Fibroblast of mammary gland (primary cell): ENCODE data around the gene KCNAB1.
A peak's percentile ranks its signal among the peaks of the same experiment; 100 is the strongest.

Experiments used
- DNase-seq: peaks from one replicate; pipeline ENCODE4 v3.0.0-alpha.2; 2010; ENCODE audit warnings: low read depth
- H3K4me3 ChIP-seq: 2 replicates; pipeline ENCODE4 v1.5.1; 2011; ENCODE audit warnings: low read depth, mild to moderate bottlenecking, low read length, moderate library complexity; ENCODE audit not compliant: control insufficient read depth
- TF ChIP-seq, protein P1 (sequence below): conservative IDR thresholded peaks from 2 replicates; pipeline ENCODE4 v1.5.1; 2011; ENCODE audit warnings: low read depth, low read length, inconsistent platforms; ENCODE audit not compliant: control insufficient read depth, insufficient read depth

Gene KCNAB1

DNA sequence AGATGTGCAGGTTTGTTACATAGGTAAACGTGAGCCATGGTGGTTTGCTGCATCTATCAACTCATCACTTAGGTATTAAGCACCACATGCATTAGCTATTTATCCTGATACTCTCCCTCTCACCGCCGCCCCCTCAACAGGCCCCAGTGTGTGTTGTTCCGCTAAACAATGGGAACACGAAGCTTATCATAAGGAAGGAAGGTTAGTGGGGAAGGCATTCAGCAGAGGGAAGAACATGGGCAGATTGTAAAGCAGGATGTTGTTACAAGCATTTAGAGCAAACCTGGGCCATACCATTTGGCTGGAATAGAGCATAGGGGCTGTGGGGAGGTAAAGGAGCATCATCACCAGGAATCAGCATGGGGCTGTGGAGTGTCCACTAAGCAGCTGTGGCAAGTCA is 322.7 kb downstream of the KCNAB1 start:
- no peak for DNase-seq
- TF ChIP-seq, protein P1, sequence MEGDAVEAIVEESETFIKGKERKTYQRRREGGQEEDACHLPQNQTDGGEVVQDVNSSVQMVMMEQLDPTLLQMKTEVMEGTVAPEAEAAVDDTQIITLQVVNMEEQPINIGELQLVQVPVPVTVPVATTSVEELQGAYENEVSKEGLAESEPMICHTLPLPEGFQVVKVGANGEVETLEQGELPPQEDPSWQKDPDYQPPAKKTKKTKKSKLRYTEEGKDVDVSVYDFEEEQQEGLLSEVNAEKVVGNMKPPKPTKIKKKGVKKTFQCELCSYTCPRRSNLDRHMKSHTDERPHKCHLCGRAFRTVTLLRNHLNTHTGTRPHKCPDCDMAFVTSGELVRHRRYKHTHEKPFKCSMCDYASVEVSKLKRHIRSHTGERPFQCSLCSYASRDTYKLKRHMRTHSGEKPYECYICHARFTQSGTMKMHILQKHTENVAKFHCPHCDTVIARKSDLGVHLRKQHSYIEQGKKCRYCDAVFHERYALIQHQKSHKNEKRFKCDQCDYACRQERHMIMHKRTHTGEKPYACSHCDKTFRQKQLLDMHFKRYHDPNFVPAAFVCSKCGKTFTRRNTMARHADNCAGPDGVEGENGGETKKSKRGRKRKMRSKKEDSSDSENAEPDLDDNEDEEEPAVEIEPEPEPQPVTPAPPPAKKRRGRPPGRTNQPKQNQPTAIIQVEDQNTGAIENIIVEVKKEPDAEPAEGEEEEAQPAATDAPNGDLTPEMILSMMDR: no peak
- no peak overlapping the region for H3K4me3 ChIP-seq

DNA sequence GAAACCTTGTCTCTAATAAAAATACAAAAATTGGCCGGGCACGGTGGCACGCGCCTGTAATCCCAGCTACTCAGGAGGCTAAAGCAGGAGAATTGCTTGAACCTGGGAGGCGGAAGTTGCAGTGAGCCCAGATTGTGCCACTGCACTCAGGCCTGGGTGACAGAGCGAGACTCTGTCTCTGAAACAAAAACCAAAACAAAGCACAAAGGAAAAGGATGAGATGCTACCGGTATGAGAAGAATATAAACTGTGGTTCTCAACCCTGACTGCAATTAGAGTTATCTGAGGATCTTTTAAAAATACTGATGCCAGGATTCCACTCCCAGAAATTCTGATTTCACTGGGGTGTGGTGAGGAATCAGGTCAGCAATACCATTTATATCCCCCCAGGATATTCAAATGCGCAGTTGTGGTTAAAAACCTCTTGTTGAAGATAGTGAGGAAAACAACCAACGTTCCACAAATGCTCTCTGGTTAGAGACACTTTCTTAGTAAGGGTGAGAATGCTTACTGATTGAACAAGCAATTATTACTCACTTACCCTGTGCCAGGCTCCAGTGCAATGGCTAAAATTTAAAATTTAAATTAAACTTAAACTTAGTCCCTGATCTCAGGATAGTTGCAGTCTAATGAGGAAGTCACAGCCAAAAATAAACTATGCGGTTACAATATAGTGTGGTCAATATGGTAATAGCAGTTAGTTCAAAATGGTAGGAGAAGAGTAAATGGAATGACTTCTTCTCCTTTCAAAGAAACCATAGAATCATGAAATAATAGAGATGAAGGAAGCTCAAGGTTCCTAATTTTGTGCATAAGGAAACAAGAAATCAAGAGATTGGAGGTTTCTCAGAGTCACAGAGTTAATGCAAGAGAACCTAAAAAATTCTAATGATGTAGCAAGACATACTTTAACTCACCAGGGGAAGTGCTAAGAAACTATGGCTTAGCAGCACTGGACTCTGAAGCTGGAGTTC is 325.0 kb downstream of the KCNAB1 start:
- H3K4me3 ChIP-seq: no peak overlapping the region
- TF ChIP-seq, protein P1: no peak
- DNase-seq: no peak

DNA sequence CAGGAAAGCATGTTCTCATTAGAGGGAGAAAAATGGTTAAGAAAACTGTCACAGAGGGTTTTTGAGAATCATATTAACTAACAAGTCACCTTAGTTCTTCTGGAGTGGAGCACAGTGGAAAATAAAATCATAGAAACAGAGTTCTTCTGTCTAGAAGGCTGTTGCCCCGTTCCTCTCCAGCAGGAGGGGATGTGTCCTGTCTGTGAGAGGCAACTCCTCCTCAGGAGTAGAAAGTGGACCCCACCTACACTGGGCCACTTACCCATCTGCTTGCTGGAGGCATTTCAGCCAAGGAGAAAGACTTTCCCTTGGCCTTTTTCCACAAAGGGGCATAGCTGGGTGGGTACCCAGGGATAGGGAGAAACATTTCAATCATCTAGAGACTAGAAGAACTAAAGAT is 327.9 kb downstream of the KCNAB1 start:
- no peak overlapping the region for H3K4me3 ChIP-seq
- DNase-seq: peak; percentile 62
- TF ChIP-seq, protein P1: peak; percentile 78

- no peak overlapping the region for H3K4me3 ChIP-seq
- peak; percentile 55 for DNase-seq
- TF ChIP-seq, protein P1: peak; percentile 78
Measured at GRCh38 chr3:156449710-156450574, 329.6 kb downstream of the KCNAB1 start.

GRCh38 chr3:156455839-156456238 is 335.5 kb downstream of the KCNAB1 start:
- TF ChIP-seq, protein P1: no peak

GRCh38 chr3:156456771-156457224 is 336.4 kb downstream of the KCNAB1 start:
- no peak for DNase-seq
- no peak overlapping the region for H3K4me3 ChIP-seq
- TF ChIP-seq, protein P1: no peak

More at GRCh38 chr3:156455839-156456238, 335.5 kb downstream of the KCNAB1 start:
- no peak for DNase-seq
- H3K4me3 ChIP-seq: no peak overlapping the region
